Muscle layer of colon (tissue), 2 donors: ENCODE results near the gene RCOR3.

Experiments used
- H3K27ac ChIP-seq: one replicate; pipeline ENCODE4 v1.7.0; 2013; ENCODE audit warnings: low read depth, mild to moderate bottlenecking, low read length, moderate library complexity
- H3K27me3 ChIP-seq, 2 donors: one replicate each; pipeline ENCODE4 v1.7.0; 2013; ENCODE audit warnings: low read length in 2 of 2, mild to moderate bottlenecking in 2 of 2; ENCODE audit not compliant: insufficient read depth in 2 of 2, control insufficient read depth in 1 of 2
- H3K36me3 ChIP-seq: one replicate; pipeline ENCODE4 v1.7.0; 2013; ENCODE audit warnings: mild to moderate bottlenecking, low read length; ENCODE audit not compliant: insufficient read depth
- H3K4me1 ChIP-seq: one replicate; pipeline ENCODE4 v1.7.0; 2013; ENCODE audit warnings: mild to moderate bottlenecking, low read length; ENCODE audit not compliant: insufficient read depth
- H3K4me3 ChIP-seq, 2 donors: one replicate each; pipeline ENCODE4 v1.7.0; 2013; ENCODE audit warnings: low read length in 2 of 2, low read depth in 1 of 2, mild to moderate bottlenecking in 1 of 2, moderate library complexity in 1 of 2
- H3K9ac ChIP-seq: one replicate; pipeline ENCODE4 v1.7.0; 2013; ENCODE audit warnings: low read length
- H3K9me3 ChIP-seq: one replicate; pipeline ENCODE4 v1.7.0; 2013; ENCODE audit warnings: mild to moderate bottlenecking, low read length
- donor health status: abdominal sarcoma.
- donor health status: Adenocarcinoma of cecum.

Gene RCOR3

GRCh38 chr1:211335522-211336157, 76.5 kb downstream of the RCOR3 start:
- no peaks in the 10 kb centered on the region for H3K9me3 ChIP-seq
- no peak overlapping the region for H3K4me3 ChIP-seq
- H3K36me3 ChIP-seq = no peaks in the 10 kb centered on the region
- H3K4me1 ChIP-seq = peaks cover 31% of the 10 kb centered on the region
- no peak overlapping the region for H3K9ac ChIP-seq
- no peaks in the 10 kb centered on the region for H3K27me3 ChIP-seq
- no peak overlapping the region for H3K27ac ChIP-seq

DNA sequence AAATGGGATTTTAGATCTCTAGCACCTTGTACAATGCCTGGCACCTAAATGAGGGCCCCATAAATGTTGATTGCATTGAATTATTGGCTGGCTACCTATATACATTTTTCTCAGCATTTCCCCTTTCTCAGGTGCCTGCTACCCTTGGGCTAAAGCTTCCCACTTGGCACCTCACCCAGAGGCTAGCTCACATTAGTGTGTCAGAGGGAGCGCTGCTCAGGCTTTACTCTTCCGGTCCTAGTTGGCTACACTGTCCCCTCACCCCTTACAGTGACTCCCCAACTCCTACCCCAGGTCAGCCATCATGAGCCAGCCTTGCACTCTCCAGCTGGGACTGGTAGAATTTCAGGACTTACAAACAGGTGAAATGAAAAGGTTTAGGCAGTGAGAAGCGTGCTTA, 77.0 kb downstream of the RCOR3 start:
- Histone ChIP-seq H3K4me1 (peaks cover 33% of the 10 kb centered on the region), H3K9me3 (no peaks in the 10 kb centered on the region), H3K4me3 (no peak overlapping the region), H3K9ac (no peak overlapping the region), H3K36me3 (no peaks in the 10 kb centered on the region), H3K27ac (no peak overlapping the region), H3K27me3 (no peaks in the 10 kb centered on the region)

DNA sequence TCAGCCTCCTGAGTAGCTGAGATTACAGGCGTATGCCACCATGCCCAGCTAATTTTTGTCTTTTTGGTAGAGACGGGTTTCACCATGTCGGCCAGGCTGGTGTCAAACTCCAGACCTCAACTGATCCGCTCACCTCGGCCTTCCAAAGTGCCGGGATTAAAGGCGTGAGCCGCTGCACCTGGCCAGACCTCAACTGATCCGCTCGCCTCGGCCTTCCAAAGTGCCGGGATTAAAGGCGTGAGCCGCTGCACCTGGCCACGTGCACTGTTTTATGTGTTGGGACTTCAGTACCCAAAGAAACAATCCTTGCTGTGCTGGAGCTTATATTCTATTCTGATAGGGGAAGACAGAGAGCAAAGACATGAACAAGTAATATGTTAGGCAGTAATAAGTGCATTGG, 77.6 kb downstream of the RCOR3 start:
- H3K36me3 ChIP-seq = no peaks in the 10 kb centered on the region
- H3K4me1 ChIP-seq = peaks cover 30% of the 10 kb centered on the region
- H3K9ac ChIP-seq = no peak overlapping the region
- H3K9me3 ChIP-seq = no peaks in the 10 kb centered on the region
- no peaks in the 10 kb centered on the region for H3K27me3 ChIP-seq
- no peak overlapping the region for H3K27ac ChIP-seq
- H3K4me3 ChIP-seq = no peak overlapping the region

DNA sequence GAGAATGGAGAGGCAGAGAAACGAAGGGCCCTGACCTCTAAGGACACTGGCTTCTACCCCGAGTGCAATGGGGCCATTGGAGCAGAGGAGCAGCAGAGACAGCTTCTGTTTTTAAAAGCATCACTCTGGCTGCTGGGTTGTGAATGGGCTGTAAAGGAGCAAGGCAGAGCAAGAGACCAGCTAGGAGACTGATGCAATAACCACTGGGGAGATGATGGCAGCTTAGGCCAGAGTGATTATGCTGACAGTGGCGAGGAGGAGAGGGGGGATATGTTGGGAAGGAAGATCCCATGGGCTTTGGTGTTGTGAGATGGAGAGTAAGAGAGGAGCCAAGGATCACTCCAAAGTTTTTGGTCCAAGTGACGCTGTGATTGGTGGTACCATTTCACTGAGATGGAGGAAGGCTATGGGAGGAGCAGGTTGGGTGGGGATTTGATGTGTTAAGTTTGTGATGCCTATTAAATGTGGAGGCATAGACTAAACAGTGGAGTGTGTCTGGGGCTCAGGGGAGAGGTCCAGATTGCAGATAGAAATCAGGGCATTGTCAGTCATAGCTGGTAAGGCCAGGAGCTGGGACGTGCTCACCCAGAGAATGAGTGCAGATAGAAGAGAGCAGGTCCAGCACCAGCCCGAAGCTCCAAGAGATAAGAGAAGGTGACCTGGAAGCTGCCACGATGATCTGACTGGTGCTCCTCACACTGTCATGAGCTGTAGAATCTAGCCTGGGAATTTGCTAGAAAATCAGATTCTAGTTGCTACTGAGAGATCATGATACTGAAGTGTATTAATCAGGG, 78.5 kb downstream of the RCOR3 start:
- H3K36me3 ChIP-seq = no peaks in the 10 kb centered on the region
- peaks cover 23% of the 10 kb centered on the region for H3K4me1 ChIP-seq
- H3K9me3 ChIP-seq = no peaks in the 10 kb centered on the region
- no peak overlapping the region for H3K4me3 ChIP-seq
- H3K27ac ChIP-seq = no peak overlapping the region
- H3K27me3 ChIP-seq = no peaks in the 10 kb centered on the region
- H3K9ac ChIP-seq = no peak overlapping the region

DNA sequence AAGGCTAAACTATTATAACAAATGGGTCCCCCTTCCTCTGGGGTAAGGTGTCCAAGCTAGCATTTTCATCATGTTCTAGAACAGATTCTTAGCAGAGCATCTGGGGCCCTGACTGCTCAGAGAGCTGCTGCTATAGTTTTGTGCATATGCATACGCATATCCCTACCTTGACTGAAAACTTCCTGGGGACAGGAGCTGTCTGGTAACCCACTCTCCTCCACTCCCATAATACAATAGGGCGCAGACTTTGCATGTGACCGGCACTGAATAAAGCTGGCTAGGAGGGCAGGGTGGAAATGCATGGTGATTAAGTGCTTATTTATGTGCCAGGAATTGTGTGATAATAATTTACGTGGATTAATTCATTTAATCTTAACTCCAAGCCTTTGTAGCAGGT, 79.1 kb downstream of the RCOR3 start:
- no peak overlapping the region for H3K4me3 ChIP-seq
- H3K9me3 ChIP-seq = no peaks in the 10 kb centered on the region
- no peak overlapping the region for H3K9ac ChIP-seq
- no peak overlapping the region for H3K27ac ChIP-seq
- no peaks in the 10 kb centered on the region for H3K36me3 ChIP-seq
- H3K4me1 ChIP-seq = peaks cover 19% of the 10 kb centered on the region
- H3K27me3 ChIP-seq = no peaks in the 10 kb centered on the region

DNA sequence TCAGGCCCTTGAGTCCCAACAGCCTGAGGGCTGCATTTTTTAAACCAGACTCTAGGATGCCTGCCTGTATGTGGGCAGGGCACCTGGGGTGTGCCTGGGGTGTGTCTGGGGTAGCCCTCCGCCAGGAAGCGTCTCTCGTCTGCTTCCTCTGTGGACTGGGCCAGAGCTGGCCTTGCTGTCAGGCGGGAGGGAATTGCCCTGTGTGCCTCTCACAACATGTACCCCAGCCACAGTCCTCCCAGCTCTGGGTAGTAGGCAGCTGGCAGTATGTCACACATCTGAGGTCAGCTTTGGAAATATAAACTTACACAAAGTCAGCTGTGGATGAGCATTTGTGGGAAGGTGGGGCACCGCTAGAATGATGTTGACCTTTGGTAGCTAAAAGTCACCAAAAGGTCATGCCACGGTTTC, 80.5 kb downstream of the RCOR3 start:
- Histone ChIP-seq H3K27ac (no peak overlapping the region), H3K4me1 (peaks cover 19% of the 10 kb centered on the region), H3K9me3 (no peaks in the 10 kb centered on the region)

GRCh38 chr1:211340622-211341507, 81.7 kb downstream of the RCOR3 start:
- Histone ChIP-seq H3K36me3 (no peaks in the 10 kb centered on the region), H3K27ac (no peak overlapping the region), H3K9ac (no peak overlapping the region), H3K4me1 (peaks cover 11% of the 10 kb centered on the region), H3K9me3 (no peaks in the 10 kb centered on the region), H3K27me3 (no peaks in the 10 kb centered on the region), H3K4me3 (no peak overlapping the region)

More for the DNA sequence above, 80.5 kb downstream of the RCOR3 start:
- Histone ChIP-seq H3K9ac (no peak overlapping the region), H3K36me3 (no peaks in the 10 kb centered on the region), H3K27me3 (no peaks in the 10 kb centered on the region), H3K4me3 (no peak overlapping the region)

DNA sequence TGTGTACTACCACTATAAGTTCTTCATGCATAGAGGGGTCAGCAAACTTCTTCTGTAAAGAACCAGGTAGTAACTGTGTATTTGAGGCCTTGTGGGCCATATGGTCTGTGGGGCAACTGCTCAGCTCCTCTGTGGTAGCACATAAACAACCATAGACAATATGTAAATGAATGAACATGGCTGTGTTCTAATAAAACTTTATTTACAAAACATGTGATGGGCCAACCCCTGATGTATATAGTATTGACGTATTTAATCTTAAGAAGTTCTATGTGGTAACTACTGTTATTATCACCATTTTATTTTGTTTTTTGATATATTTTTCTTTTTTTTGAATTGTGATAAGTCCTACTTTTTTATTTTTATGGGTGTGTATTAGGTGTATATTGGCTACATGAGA, 82.8 kb downstream of the RCOR3 start:
- no peaks in the 10 kb centered on the region for H3K27me3 ChIP-seq
- no peaks in the 10 kb centered on the region for H3K36me3 ChIP-seq
- peaks cover 11% of the 10 kb centered on the region for H3K4me1 ChIP-seq
- no peak overlapping the region for H3K27ac ChIP-seq
- no peak overlapping the region for H3K4me3 ChIP-seq
- no peaks in the 10 kb centered on the region for H3K9me3 ChIP-seq
- no peak overlapping the region for H3K9ac ChIP-seq

GRCh38 chr1:211343607-211344006, 84.4 kb downstream of the RCOR3 start:
- Histone ChIP-seq H3K36me3 (no peaks in the 10 kb centered on the region), H3K27ac (no peak overlapping the region), H3K9me3 (no peaks in the 10 kb centered on the region)

DNA sequence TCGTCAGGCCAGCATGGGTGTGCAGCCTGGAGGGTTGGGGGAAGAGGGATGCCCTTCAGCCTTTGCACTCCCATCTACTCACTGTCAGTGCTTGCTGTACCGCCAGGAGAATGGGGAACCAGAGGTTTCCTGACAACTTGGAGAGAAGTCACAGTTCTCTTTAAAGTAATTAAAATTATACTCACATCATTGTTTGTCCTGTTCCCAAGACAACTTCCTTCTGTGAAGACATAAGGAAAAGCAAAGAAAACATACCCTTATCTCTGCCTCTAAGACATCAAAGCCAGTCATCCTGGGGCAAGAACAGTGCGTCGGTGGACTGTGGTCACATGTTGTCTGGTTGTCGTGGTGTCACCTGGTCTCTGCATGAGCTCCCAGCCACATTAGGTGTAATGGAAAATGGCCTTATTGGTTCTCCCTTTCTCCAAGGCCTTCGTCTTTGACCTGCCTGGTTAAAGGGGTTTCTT, 85.0 kb downstream of the RCOR3 start:
- Histone ChIP-seq H3K4me3 (no peak overlapping the region), H3K27ac (no peak overlapping the region), H3K9ac (no peak overlapping the region), H3K36me3 (no peaks in the 10 kb centered on the region), H3K9me3 (no peaks in the 10 kb centered on the region), H3K4me1 (peaks cover 19% of the 10 kb centered on the region), H3K27me3 (no peaks in the 10 kb centered on the region)

More at GRCh38 chr1:211343607-211344006, 84.4 kb downstream of the RCOR3 start:
- Histone ChIP-seq H3K4me3 (no peak overlapping the region), H3K27me3 (no peaks in the 10 kb centered on the region), H3K4me1 (peaks cover 19% of the 10 kb centered on the region), H3K9ac (no peak overlapping the region)

GRCh38 chr1:211345719-211346118, 86.6 kb downstream of the RCOR3 start:
- H3K9me3 ChIP-seq = no peaks in the 10 kb centered on the region
- no peak overlapping the region for H3K9ac ChIP-seq
- H3K4me1 ChIP-seq = peaks cover 17% of the 10 kb centered on the region
- H3K27me3 ChIP-seq = no peaks in the 10 kb centered on the region
- H3K27ac ChIP-seq = no peak overlapping the region
- no peaks in the 10 kb centered on the region for H3K36me3 ChIP-seq
- H3K4me3 ChIP-seq = no peak overlapping the region
